Neural cell (in vitro differentiated cells): ENCODE measurements around the gene ANKRD28.

ENCODE experiments used
- CTCF ChIP-seq: fragments of 450-650 bp; IDR thresholded peaks from 2 replicates; pipeline ENCODE4 v1.5.1; 2014; ENCODE audit warnings: antibody characterized with exemption, mild to moderate bottlenecking, moderate library complexity; ENCODE audit not compliant: poor library complexity, severe bottlenecking
- EP300 ChIP-seq: fragments of 450-650 bp; conservative IDR thresholded peaks from 2 replicates; pipeline ENCODE4 v1.6.1; 2014; ENCODE audit warnings: antibody characterized with exemption, mild to moderate bottlenecking, moderate library complexity; ENCODE audit not compliant: poor library complexity, severe bottlenecking
- EZH2 ChIP-seq: fragments of 200-600, 300-800 bp; shearing (Covaris generic), sonication (generic); IDR thresholded peaks from 2 replicates; pipeline ENCODE4 v1.6.1; 2014; ENCODE audit warnings: antibody characterized with exemption, low read length, borderline replicate concordance, mild to moderate bottlenecking; ENCODE audit not compliant: insufficient read depth, poor library complexity, severe bottlenecking
- TF ChIP-seq, protein P1 (sequence below): IDR thresholded peaks from 2 replicates; pipeline ENCODE4 v1.6.1; 2012; ENCODE audit warnings: borderline replicate concordance

- TF ChIP-seq, protein P1, sequence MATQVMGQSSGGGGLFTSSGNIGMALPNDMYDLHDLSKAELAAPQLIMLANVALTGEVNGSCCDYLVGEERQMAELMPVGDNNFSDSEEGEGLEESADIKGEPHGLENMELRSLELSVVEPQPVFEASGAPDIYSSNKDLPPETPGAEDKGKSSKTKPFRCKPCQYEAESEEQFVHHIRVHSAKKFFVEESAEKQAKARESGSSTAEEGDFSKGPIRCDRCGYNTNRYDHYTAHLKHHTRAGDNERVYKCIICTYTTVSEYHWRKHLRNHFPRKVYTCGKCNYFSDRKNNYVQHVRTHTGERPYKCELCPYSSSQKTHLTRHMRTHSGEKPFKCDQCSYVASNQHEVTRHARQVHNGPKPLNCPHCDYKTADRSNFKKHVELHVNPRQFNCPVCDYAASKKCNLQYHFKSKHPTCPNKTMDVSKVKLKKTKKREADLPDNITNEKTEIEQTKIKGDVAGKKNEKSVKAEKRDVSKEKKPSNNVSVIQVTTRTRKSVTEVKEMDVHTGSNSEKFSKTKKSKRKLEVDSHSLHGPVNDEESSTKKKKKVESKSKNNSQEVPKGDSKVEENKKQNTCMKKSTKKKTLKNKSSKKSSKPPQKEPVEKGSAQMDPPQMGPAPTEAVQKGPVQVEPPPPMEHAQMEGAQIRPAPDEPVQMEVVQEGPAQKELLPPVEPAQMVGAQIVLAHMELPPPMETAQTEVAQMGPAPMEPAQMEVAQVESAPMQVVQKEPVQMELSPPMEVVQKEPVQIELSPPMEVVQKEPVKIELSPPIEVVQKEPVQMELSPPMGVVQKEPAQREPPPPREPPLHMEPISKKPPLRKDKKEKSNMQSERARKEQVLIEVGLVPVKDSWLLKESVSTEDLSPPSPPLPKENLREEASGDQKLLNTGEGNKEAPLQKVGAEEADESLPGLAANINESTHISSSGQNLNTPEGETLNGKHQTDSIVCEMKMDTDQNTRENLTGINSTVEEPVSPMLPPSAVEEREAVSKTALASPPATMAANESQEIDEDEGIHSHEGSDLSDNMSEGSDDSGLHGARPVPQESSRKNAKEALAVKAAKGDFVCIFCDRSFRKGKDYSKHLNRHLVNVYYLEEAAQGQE = no peak
- TF ChIP-seq EZH2 (no peak), EP300 (no peak), CTCF (no peak)
Measured at GRCh38 chr3:15647611-15648167, 150.1 kb downstream of the ANKRD28 start.
